ENCODE measurements around the gene CNIH3. TPM values are rescaled to one million over a fixed set of nuclear protein-coding genes. Genes with fewer than 3 reads are reported as not detected.

The CNIH3 gene
- total RNA-seq, 4 donors from 2014 or later, result 0.68 to 1.1 TPM; not detected in 2

- DNase-seq, result no peak
- H3K27me3 ChIP-seq, result no peaks in the 10 kb centered on the region
- WGBS, 2 donors (ENCODE audit: low coverage in 1 of 2), result 72 to 78% methylated on average over 2 to 4 of the region's 4 CpGs
- in situ Hi-C loops (cut with MboI; ENCODE audit: low pct_ligation_motif_present in 1 of 4, low pct_unique_long_range_greater_than_20kb in 1 of 4, low sequenced_read_pairs in 3 of 4), result no loop called here
- no peaks in the 10 kb centered on the region for H3K4me1 ChIP-seq
- no peak overlapping the region for H3K27ac ChIP-seq
- H3K4me3 ChIP-seq, result no peak overlapping the region
- no peaks in the 10 kb centered on the region for H3K9me3 ChIP-seq
- no peaks in the 10 kb centered on the region for H3K36me3 ChIP-seq
- TF ChIP-seq POLR2AphosphoS5 (IDR thresholded peaks at IDR 0.05), result no peak
- no peak for TF ChIP-seq EP300 (IDR thresholded peaks at IDR 0.05; ENCODE audit: low read depth)
- intact Hi-C loops (cut with DNase I; ENCODE audit: low total_unique reads), result no loop called here
These were observed 150.1 kb downstream of the CNIH3 start for GRCh38 chr1:224766266-224766665.

GRCh38 chr1:224767031-224767430 lies 150.9 kb downstream of the CNIH3 start:
- intact Hi-C loops (cut with DNase I; ENCODE audit: low total_unique reads) (no loop called here), in situ Hi-C loops (cut with MboI; ENCODE audit: low pct_ligation_motif_present in 1 of 4, low pct_unique_long_range_greater_than_20kb in 1 of 4, low sequenced_read_pairs in 3 of 4) (no loop called here)
- TF ChIP-seq POLR2AphosphoS5 (IDR thresholded peaks at IDR 0.05), result no peak
- TF ChIP-seq EP300 (IDR thresholded peaks at IDR 0.05; ENCODE audit: low read depth), result no peak
- TF ChIP-seq CTCF (IDR thresholded peaks at IDR 0.05), result no peak
- TF ChIP-seq POLR2A (IDR thresholded peaks at IDR 0.05), result no peak
- Histone ChIP-seq H3K9me3 (no peaks in the 10 kb centered on the region), H3K4me3 (no peak overlapping the region), H3K27me3 (no peaks in the 10 kb centered on the region), H3K36me3 (no peaks in the 10 kb centered on the region), H3K4me1 (no peaks in the 10 kb centered on the region), H3K27ac (no peak overlapping the region)
- 91% methylated on average over 3 of the region's 3 CpGs; no CpG with 5 or more reads in 1 of the 2 donors for WGBS, 2 donors (ENCODE audit: low coverage in 1 of 2)
- DNase-seq, result no peak

GRCh38 chr1:224767676-224768075 lies 151.6 kb downstream of the CNIH3 start:
- TF ChIP-seq EP300 (IDR thresholded peaks at IDR 0.05; ENCODE audit: low read depth) (no peak), POLR2A (IDR thresholded peaks at IDR 0.05) (no peak), CTCF (IDR thresholded peaks at IDR 0.05) (no peak), POLR2AphosphoS5 (IDR thresholded peaks at IDR 0.05) (no peak)
- Histone ChIP-seq H3K36me3 (no peaks in the 10 kb centered on the region), H3K27me3 (no peaks in the 10 kb centered on the region), H3K9me3 (no peaks in the 10 kb centered on the region), H3K4me3 (no peak overlapping the region), H3K27ac (no peak overlapping the region), H3K4me1 (no peaks in the 10 kb centered on the region)
- DNase-seq, result no peak
- intact Hi-C loops (cut with DNase I; ENCODE audit: low total_unique reads), result no loop called here
- in situ Hi-C loops (cut with MboI; ENCODE audit: low pct_ligation_motif_present in 1 of 4, low pct_unique_long_range_greater_than_20kb in 1 of 4, low sequenced_read_pairs in 3 of 4), result no loop called here
- WGBS, 2 donors (ENCODE audit: low coverage in 1 of 2), result 83 to 96% methylated on average over 2 of the region's 2 CpGs

GRCh38 chr1:224768971-224769370 lies 152.9 kb downstream of the CNIH3 start:
- H3K9me3 ChIP-seq, result no peaks in the 10 kb centered on the region
- intact Hi-C loops (cut with DNase I; ENCODE audit: low total_unique reads), result no loop called here
- TF ChIP-seq POLR2A (IDR thresholded peaks at IDR 0.05), result no peak
- TF ChIP-seq POLR2AphosphoS5 (IDR thresholded peaks at IDR 0.05), result no peak
- no peak for TF ChIP-seq CTCF (IDR thresholded peaks at IDR 0.05)
- TF ChIP-seq EP300 (IDR thresholded peaks at IDR 0.05; ENCODE audit: low read depth), result no peak
- H3K4me3 ChIP-seq, result no peak overlapping the region
- WGBS, 2 donors (ENCODE audit: low coverage in 1 of 2), result 80 to 84% methylated on average over 1 to 6 of the region's 6 CpGs
- H3K27ac ChIP-seq, result no peak overlapping the region
- in situ Hi-C loops (cut with MboI; ENCODE audit: low pct_ligation_motif_present in 1 of 4, low pct_unique_long_range_greater_than_20kb in 1 of 4, low sequenced_read_pairs in 3 of 4), result no loop called here
- H3K36me3 ChIP-seq, result no peaks in the 10 kb centered on the region
- no peak for DNase-seq
- H3K4me1 ChIP-seq, result no peaks in the 10 kb centered on the region
- no peaks in the 10 kb centered on the region for H3K27me3 ChIP-seq
